ENCODE measurements around the gene AK5. TPM values are rescaled to one million over a fixed set of nuclear protein-coding genes. Genes with fewer than 3 reads are reported as not detected.
"Not testable (repeated sequence)": the region's sequence is repeated elsewhere in the genome, so short reads cannot be mapped to it uniquely, and the experiment has no call there.

Gene AK5
- total RNA-seq, 4 donors from 2014 or later: not detected

- Histone ChIP-seq H3K27me3 (peaks cover 0 to 18% (median 0%) of the 10 kb centered on the region in 4 donors), H3K4me1 (no peaks in the 10 kb centered on the region), H3K4me3 (no peak overlapping the region), H3K27ac (no peak overlapping the region), H3K9me3 (no peaks in the 10 kb centered on the region), H3K36me3 (no peaks in the 10 kb centered on the region)
- TF ChIP-seq POLR2A (IDR thresholded peaks at IDR 0.05): no peak
- no peak for TF ChIP-seq CTCF (IDR thresholded peaks at IDR 0.05)
- intact Hi-C loops (cut with DNase I): no loop called here
- no peak for DNase-seq
These were observed 126.0 kb downstream of the AK5 start for GRCh38 chr1:77407738-77408375.

- H3K4me3 ChIP-seq; H3K9me3 ChIP-seq; H3K36me3 ChIP-seq; H3K4me1 ChIP-seq; H3K27ac ChIP-seq; intact Hi-C loops (cut with DNase I); DNase-seq: not testable (repeated sequence)
- WGBS, 2 donors: 82 to 89% methylated on average over 4 of the region's 4 CpGs
- peaks cover 0 to 25% (median 0%) of the 10 kb centered on the region in 4 donors for H3K27me3 ChIP-seq
These were observed 127.1 kb downstream of the AK5 start for GRCh38 chr1:77408933-77409332.

- no peak overlapping the region for H3K4me3 ChIP-seq
- no peaks in the 10 kb centered on the region for H3K9me3 ChIP-seq
- no peak overlapping the region for H3K27ac ChIP-seq
- WGBS, 2 donors: 67 to 82% methylated on average over 9 of the region's 9 CpGs
- intact Hi-C loops (cut with DNase I): no loop called here
- H3K27me3 ChIP-seq: peaks cover 0 to 25% (median 0%) of the 10 kb centered on the region in 4 donors
- DNase-seq: no peak
- H3K4me1 ChIP-seq: no peaks in the 10 kb centered on the region
- TF ChIP-seq POLR2A (IDR thresholded peaks at IDR 0.05) (no peak), CTCF (IDR thresholded peaks at IDR 0.05) (no peak)
- H3K36me3 ChIP-seq: no peaks in the 10 kb centered on the region
These were observed 130.4 kb downstream of the AK5 start for GRCh38 chr1:77412069-77412819.

- peaks cover 0 to 25% (median 0%) of the 10 kb centered on the region in 4 donors for H3K27me3 ChIP-seq
- no peak overlapping the region for H3K27ac ChIP-seq
- TF ChIP-seq CTCF (IDR thresholded peaks at IDR 0.05) (no peak), POLR2A (IDR thresholded peaks at IDR 0.05) (no peak)
- whole genome bisulfite sequencing, 2 donors: 54 to 58% methylated on average over 8 of the region's 8 CpGs
- no peak for DNase-seq
- no peaks in the 10 kb centered on the region for H3K36me3 ChIP-seq
- H3K4me3 ChIP-seq: no peak overlapping the region
- H3K9me3 ChIP-seq: no peaks in the 10 kb centered on the region
- no peaks in the 10 kb centered on the region for H3K4me1 ChIP-seq
- intact Hi-C loops (cut with DNase I): no loop called here
These were observed 131.2 kb downstream of the AK5 start for GRCh38 chr1:77412820-77413530.

- Histone ChIP-seq H3K36me3 (no peaks in the 10 kb centered on the region), H3K4me3 (no peak overlapping the region), H3K27me3 (peaks cover 0 to 25% (median 0%) of the 10 kb centered on the region in 4 donors), H3K27ac (no peak overlapping the region), H3K4me1 (no peaks in the 10 kb centered on the region), H3K9me3 (no peaks in the 10 kb centered on the region)
- 58 to 59% methylated on average over 7 of the region's 7 CpGs for WGBS, 2 donors
- intact Hi-C loops (cut with DNase I): no loop called here
- DNase-seq: no peak
- TF ChIP-seq POLR2A (IDR thresholded peaks at IDR 0.05) (no peak), CTCF (IDR thresholded peaks at IDR 0.05) (no peak)
These were observed 131.9 kb downstream of the AK5 start for GRCh38 chr1:77413541-77414335.
